ENCODE results near the gene THSD7A.

Gene THSD7A

GRCh38 chr7:11346302-11346701 lies 485.7 kb downstream of the THSD7A start:
- no peak overlapping the region for H3K4me3 ChIP-seq (ENCODE audit: control insufficient read depth, low read depth, low read length)
- DNase-seq (ENCODE audit: low read depth) = no peak
- no peak for TF ChIP-seq CTCF (conservative IDR thresholded peaks at IDR 0.05; ENCODE audit: control insufficient read depth, insufficient read depth, low read depth, low read length)

GRCh38 chr7:11345621-11346020 lies 486.4 kb downstream of the THSD7A start:
- no peak overlapping the region for H3K4me3 ChIP-seq (ENCODE audit: control insufficient read depth, low read depth, low read length)
- DNase-seq (ENCODE audit: low read depth) = no peak
- TF ChIP-seq CTCF (conservative IDR thresholded peaks at IDR 0.05; ENCODE audit: control insufficient read depth, insufficient read depth, low read depth, low read length) = no peak

- peak; percentile 41 for DNase-seq (ENCODE audit: low read depth)
- no peak overlapping the region for H3K4me3 ChIP-seq (ENCODE audit: control insufficient read depth, low read depth, low read length)
- peak; percentile 64 for TF ChIP-seq CTCF (conservative IDR thresholded peaks at IDR 0.05; ENCODE audit: control insufficient read depth, insufficient read depth, low read depth, low read length)
Observed at GRCh38 chr7:11343818-11344413, 488.1 kb downstream of the THSD7A start.

GRCh38 chr7:11343136-11343535 lies 488.9 kb downstream of the THSD7A start:
- TF ChIP-seq CTCF (conservative IDR thresholded peaks at IDR 0.05; ENCODE audit: control insufficient read depth, insufficient read depth, low read depth, low read length) = no peak
- no peak for DNase-seq (ENCODE audit: low read depth)
- no peak overlapping the region for H3K4me3 ChIP-seq (ENCODE audit: control insufficient read depth, low read depth, low read length)

- DNase-seq (ENCODE audit: low read depth) = peak; percentile 18
- no peak overlapping the region for H3K4me3 ChIP-seq (ENCODE audit: control insufficient read depth, low read depth, low read length)
- TF ChIP-seq CTCF (conservative IDR thresholded peaks at IDR 0.05; ENCODE audit: control insufficient read depth, insufficient read depth, low read depth, low read length) = peak; percentile 8
Observed at GRCh38 chr7:11341285-11341944, 490.6 kb downstream of the THSD7A start.

- H3K4me3 ChIP-seq (ENCODE audit: control insufficient read depth, low read depth, low read length) = no peak overlapping the region
- TF ChIP-seq CTCF (conservative IDR thresholded peaks at IDR 0.05; ENCODE audit: control insufficient read depth, insufficient read depth, low read depth, low read length) = no peak
- DNase-seq (ENCODE audit: low read depth) = no peak
Observed at GRCh38 chr7:11336432-11336831, 495.6 kb downstream of the THSD7A start.

Measured in fibroblast of mammary gland (primary cell).